H9 (cell line): ENCODE measurements around the gene POFUT1. TPM values are rescaled to one million over a fixed set of nuclear protein-coding genes. Genes with fewer than 3 reads are reported as not detected.

Experiments
- DNase-seq: peaks from one replicate; pipeline ENCODE4 v3.0.0-alpha.2; 2017
- H2AFZ ChIP-seq: one replicate; pipeline ENCODE4 v1.6.1; 2013; ENCODE audit warnings: mild to moderate bottlenecking, low read length, control low read depth, moderate library complexity
- H2AK5ac ChIP-seq: 2 replicates; pipeline ENCODE4 v1.6.1; 2013; ENCODE audit warnings: low read length, control low read depth, mixed read lengths; ENCODE audit not compliant: insufficient read length
- H2BK120ac ChIP-seq: one replicate; pipeline ENCODE4 v1.6.1; 2013; ENCODE audit warnings: low read depth, mild to moderate bottlenecking, low read length, control low read depth, inconsistent platforms; ENCODE audit not compliant: poor library complexity, severe bottlenecking
- H2BK12ac ChIP-seq: 2 replicates; pipeline ENCODE4 v1.6.1; 2013; ENCODE audit warnings: low read length, control low read depth, mixed read lengths, low read depth; ENCODE audit not compliant: insufficient read length
- H2BK15ac ChIP-seq: 2 replicates; pipeline ENCODE4 v1.6.1; 2013; ENCODE audit warnings: low read depth, low read length, control low read depth
- H2BK20ac ChIP-seq: one replicate; pipeline ENCODE4 v1.6.1; 2013; ENCODE audit warnings: low read depth, mild to moderate bottlenecking, low read length, control low read depth, inconsistent platforms; ENCODE audit not compliant: poor library complexity, severe bottlenecking
- H2BK5ac ChIP-seq: 2 replicates; pipeline ENCODE4 v1.6.1; 2013; ENCODE audit warnings: low read length, control low read depth, mixed read lengths; ENCODE audit not compliant: insufficient read length
- H3K14ac ChIP-seq: 2 replicates; pipeline ENCODE4 v1.6.1; 2013; ENCODE audit warnings: low read length, control low read depth; ENCODE audit not compliant: insufficient read depth
- H3K18ac ChIP-seq: 2 replicates; pipeline ENCODE4 v1.6.1; 2013; ENCODE audit warnings: low read depth, mild to moderate bottlenecking, mixed read lengths, low read length, control low read depth; ENCODE audit not compliant: insufficient read length
- H3K23ac ChIP-seq: 2 replicates; pipeline ENCODE4 v1.6.1; 2013; ENCODE audit warnings: low read length, control low read depth, mixed read lengths, low read depth; ENCODE audit not compliant: insufficient read length
- H3K23me2 ChIP-seq: 2 replicates; pipeline ENCODE4 v1.6.1; 2013; ENCODE audit warnings: low read depth, mild to moderate bottlenecking, mixed read lengths, low read length, control low read depth; ENCODE audit not compliant: insufficient read length, poor library complexity, severe bottlenecking
- H3K27ac ChIP-seq: 2 replicates; pipeline ENCODE4 v1.5.1; 2013; ENCODE audit warnings: low read length, control low read depth, mixed read lengths, low read depth; ENCODE audit not compliant: insufficient read length
- H3K27me3 ChIP-seq: 2 replicates; pipeline ENCODE4 v1.6.1; 2013; ENCODE audit warnings: low read length, control low read depth, inconsistent platforms; ENCODE audit not compliant: insufficient read depth
- H3K4ac ChIP-seq: 2 replicates; pipeline ENCODE4 v1.6.1; 2013; ENCODE audit warnings: low read depth, mild to moderate bottlenecking, control low read depth, inconsistent platforms, low read length, moderate library complexity
- H3K4me1 ChIP-seq: 2 replicates; pipeline ENCODE4 v1.6.1; 2013; ENCODE audit warnings: low read length, control low read depth, inconsistent platforms; ENCODE audit not compliant: insufficient read depth
- H3K4me2 ChIP-seq: 2 replicates; pipeline ENCODE4 v1.6.1; 2013; ENCODE audit warnings: low read length, control low read depth, mixed read lengths; ENCODE audit not compliant: insufficient read length, insufficient read depth
- H3K56ac ChIP-seq: 2 replicates; pipeline ENCODE4 v1.6.1; 2013; ENCODE audit warnings: low read depth, mild to moderate bottlenecking, mixed read lengths, low read length, control low read depth; ENCODE audit not compliant: insufficient read length
- H3K79me1 ChIP-seq: 2 replicates; pipeline ENCODE4 v1.6.1; 2013; ENCODE audit warnings: low read depth, mild to moderate bottlenecking, moderate library complexity, low read length, control low read depth, inconsistent platforms; ENCODE audit not compliant: insufficient read depth, poor library complexity, severe bottlenecking
- H3K79me2 ChIP-seq: 2 replicates; pipeline ENCODE4 v1.6.1; 2013; ENCODE audit warnings: low read length, control low read depth, inconsistent platforms; ENCODE audit not compliant: insufficient read depth
- H3K9ac ChIP-seq: 2 replicates; pipeline ENCODE4 v1.6.1; 2013; ENCODE audit warnings: low read length, control low read depth, mixed read lengths; ENCODE audit not compliant: insufficient read length; ENCODE audit errors: extremely low read depth
- H3K9me3 ChIP-seq: one replicate; pipeline ENCODE4 v1.6.1; 2013; ENCODE audit warnings: low read depth, low read length, inconsistent platforms; ENCODE audit not compliant: control insufficient read depth
- H3T11ph ChIP-seq: one replicate; pipeline ENCODE4 v1.6.1; 2013; ENCODE audit warnings: mild to moderate bottlenecking, low read length, control low read depth, inconsistent platforms
- H4K20me1 ChIP-seq: one replicate; pipeline ENCODE4 v1.6.1; 2013; ENCODE audit not compliant: control insufficient read depth, insufficient read length, insufficient read depth
- H4K5ac ChIP-seq: 2 replicates; pipeline ENCODE4 v1.6.1; 2013; ENCODE audit warnings: low read depth, mild to moderate bottlenecking, mixed read lengths, low read length, control low read depth; ENCODE audit not compliant: insufficient read length
- H4K8ac ChIP-seq: replicated peaks from 2 replicates; pipeline ENCODE4 v1.6.1; 2013; ENCODE audit warnings: low read length, control low read depth, mixed read lengths, low read depth; ENCODE audit not compliant: insufficient read length
- H4K91ac ChIP-seq: 2 replicates; pipeline ENCODE4 v1.6.1; 2013; ENCODE audit warnings: low read depth, mild to moderate bottlenecking, moderate library complexity, mixed read lengths, low read length, control low read depth; ENCODE audit not compliant: insufficient read length
- H3K27ac Mint-ChIP-seq, 3 experiments: 2 replicates in 2 of 3; 3 replicates in 1 of 3; pipeline ENCODE4 v1.8.0; 2020 to 2021; ENCODE audit warnings: mixed read lengths in 3 of 3, mild to moderate bottlenecking in 1 of 3, moderate library complexity in 1 of 3
- H3K27me3 Mint-ChIP-seq: 2 replicates; pipeline ENCODE4 v1.8.0; 2021; ENCODE audit warnings: low read depth, mild to moderate bottlenecking, moderate library complexity, mixed read lengths
- H3K36me3 Mint-ChIP-seq, 3 experiments: 2 replicates in 2 of 3; 3 replicates in 1 of 3; pipeline ENCODE4 v1.8.0; 2020 to 2021; ENCODE audit warnings: low read depth in 3 of 3, mixed read lengths in 3 of 3; ENCODE audit not compliant: insufficient read depth in 1 of 3
- H3K4me1 Mint-ChIP-seq, 2 experiments: 2 replicates each; pipeline ENCODE4 v1.8.0; 2020; ENCODE audit warnings: mixed read lengths in 2 of 2
- H3K4me3 Mint-ChIP-seq, 2 experiments: 2 replicates in 1 of 2; 3 replicates in 1 of 2; pipeline ENCODE4 v1.8.0; 2020 to 2021; ENCODE audit warnings: mild to moderate bottlenecking in 2 of 2, mixed read lengths in 2 of 2, moderate library complexity in 1 of 2
- H3K9me3 Mint-ChIP-seq, 2 experiments: 2 replicates in 1 of 2; 3 replicates in 1 of 2; pipeline ENCODE4 v1.8.0; 2020; ENCODE audit warnings: mild to moderate bottlenecking in 2 of 2, mixed read lengths in 2 of 2, moderate library complexity in 1 of 2
- CTCF ChIP-seq: fragments of 200-600 bp; sonication (generic); conservative IDR thresholded peaks from 3 replicates; pipeline ENCODE4 v1.8.0; 2021; ENCODE audit warnings: antibody characterized with exemption, mild to moderate bottlenecking
- WGBS: extraction: QIAGEN DNeasy Blood & Tissue Kit; methylation state at CpG from one replicate; pipeline ENCODE4 v1.1.7; 2013; ENCODE audit warnings: missing lambda C conversion rate, low lambda C conversion rate, mixed read lengths; ENCODE audit not compliant: insufficient read length; ENCODE audit errors: extremely low coverage; 5-methylcytosine and 5-hydroxymethylcytosine counted together
- long read RNA-seq: library from polyadenylated mRNA; unstranded; transcript quantifications from one replicate; pipeline ENCODE4 v2.0.0, GENCODE V29; 2020
- total RNA-seq: library from RNA; stranded (reverse); gene quantifications from 2 replicates; pipeline ENCODE4 v1.2.1, GENCODE V29; 2021

POFUT1 gene
- total RNA-seq, result 39.0 and 41.2 TPM in 2 replicates
- long read RNA-seq, full-length matches to known transcripts, result 188 of 245 reads
- long read RNA-seq, partial matches to known transcripts, result 8 of 245 reads
- long read RNA-seq, other reads (novel, unspliced or antisense), result 49 of 245 reads

GRCh38 chr20:32207626-32208498 lies at the start of gene POFUT1, which contains the start of gene PLAGL2:
TSS of gene POFUT1 (plus strand) at chr20:32207880. CDS start at chr20:32207942, 62 bp downstream.
TSS of gene PLAGL2 (minus strand) at chr20:32207743. CDS start at chr20:32202178, 5,565 bp downstream.
- H2AK5ac ChIP-seq, result no peak within 1 kb of the TSS
- no peak within 1 kb of the TSS for H2BK15ac ChIP-seq
- H2AFZ ChIP-seq, result no peak within 1 kb of the TSS
- peak within 1 kb of the TSS; percentile 78 for H3K9ac ChIP-seq
- no peaks in the 10 kb centered on the region for H3K4me1 ChIP-seq
- TF ChIP-seq CTCF, result peak; percentile 28; the same call in 2 of the 3 replicates
- H3K79me2 ChIP-seq, result peaks cover 20% of the 10 kb centered on the region; the same call in 1 of the 2 replicates
- H4K5ac ChIP-seq, result no peak within 1 kb of the TSS
- H2BK20ac ChIP-seq, result no peak within 1 kb of the TSS
- no peak within 1 kb of the TSS for H3T11ph ChIP-seq
- no peaks in the 10 kb centered on the region; a peak in 1 of 5 replicates for H3K9me3 Mint-ChIP-seq
- H3K4me1 Mint-ChIP-seq, result peaks cover 45 to 47% of the 10 kb centered on the region in 2 experiments
- H2BK12ac ChIP-seq, result no peak within 1 kb of the TSS
- no peak within 1 kb of the TSS for H2BK5ac ChIP-seq
- H3K27ac Mint-ChIP-seq, result peak within 1 kb of the TSS; percentile 85 to 97 (median 86)
- H3K23me2 ChIP-seq, result peaks cover 10% of the 10 kb centered on the region
- peak; percentile 80 for DNase-seq
- no peak within 1 kb of the TSS for H3K23ac ChIP-seq
- H3K4me2 ChIP-seq, result peak within 1 kb of the TSS; percentile 71
- no peak within 1 kb of the TSS for H4K8ac ChIP-seq
- peaks cover 9% of the 10 kb centered on the region for H3K79me1 ChIP-seq
- no peaks in the 10 kb centered on the region for H3K27me3 ChIP-seq
- no peak within 1 kb of the TSS for H3K27ac ChIP-seq
- no peak within 1 kb of the TSS for H3K18ac ChIP-seq
- H3K56ac ChIP-seq, result no peak within 1 kb of the TSS
- H3K14ac ChIP-seq, result peak within 1 kb of the TSS; percentile 56; the same call in 1 of the 2 replicates
- peak within 1 kb of the TSS; percentile 89 to 97 for H3K4me3 Mint-ChIP-seq
- WGBS, result no CpG with 5 or more reads among the region's 74 CpGs
- H3K27me3 Mint-ChIP-seq, result no peaks in the 10 kb centered on the region
- H4K20me1 ChIP-seq, result no peaks in the 10 kb centered on the region
- H3K9me3 ChIP-seq, result no peaks in the 10 kb centered on the region
- no peak within 1 kb of the TSS for H2BK120ac ChIP-seq
- no peak within 1 kb of the TSS for H4K91ac ChIP-seq
- H3K36me3 Mint-ChIP-seq, result peaks cover 7 to 41% (median 29%) of the 10 kb centered on the region in 3 experiments; a peak in 6 of 7 replicates
- H3K4ac ChIP-seq, result no peak within 1 kb of the TSS
